H54 (cell line): ENCODE data around the gene WRNIP1.
A peak's percentile ranks its signal among the peaks of the same experiment; 100 is the strongest.

Experiments
- DNase-seq: peaks from one replicate; pipeline ENCODE4 v3.0.0; 2011; ENCODE audit warnings: low spot score, mixed read lengths; ENCODE audit not compliant: insufficient read length
- FAIRE-seq: peaks from 3 replicates; lab custom pipeline; 2011; peaks lifted over from hg19 to GRCh38; lab: Jason Lieb, UNC
- POLR2A ChIP-seq: IDR thresholded peaks from 2 replicates; pipeline ENCODE4 v1.6.1; 2011; ENCODE audit warnings: low read depth, mild to moderate bottlenecking, low read length

The WRNIP1 gene

DNA sequence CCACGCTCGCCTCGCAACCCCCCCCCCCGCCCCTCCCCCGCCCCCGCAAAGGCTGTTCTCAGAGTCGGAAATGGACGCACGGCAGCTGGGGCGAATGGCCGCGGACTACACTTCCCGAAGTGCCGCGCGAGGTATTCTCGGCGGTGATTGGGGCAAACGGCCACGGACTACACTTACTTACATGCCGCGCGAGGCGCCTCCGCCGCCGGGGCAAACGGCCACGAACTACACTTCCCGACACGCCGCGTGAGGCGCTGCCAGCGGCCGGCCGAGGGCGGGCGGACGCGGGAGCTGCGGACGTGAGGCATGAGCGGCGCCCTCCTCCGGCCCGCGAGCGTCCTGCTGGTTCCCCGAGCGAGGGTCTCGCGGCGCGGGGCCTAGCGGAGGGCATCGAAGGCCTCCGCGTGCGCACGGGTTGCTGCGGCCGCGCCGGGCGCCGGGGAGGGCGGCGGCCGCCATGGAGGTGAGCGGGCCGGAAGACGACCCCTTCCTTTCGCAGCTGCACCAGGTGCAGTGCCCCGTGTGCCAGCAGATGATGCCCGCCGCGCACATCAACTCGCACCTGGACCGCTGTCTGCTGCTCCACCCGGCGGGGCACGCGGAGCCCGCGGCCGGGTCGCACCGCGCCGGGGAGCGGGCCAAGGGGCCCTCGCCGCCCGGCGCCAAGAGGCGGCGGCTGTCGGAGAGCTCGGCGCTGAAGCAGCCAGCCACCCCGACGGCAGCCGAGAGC is at the start of gene WRNIP1:
Gene WRNIP1, plus strand, starts transcription at position 228 of the 730 bp plus-strand sequence. Its CDS starts 230 bp downstream, at position 458.
- DNase-seq (peak; percentile 93), FAIRE-seq (no peak)
- peak; percentile 89 for TF ChIP-seq POLR2A

DNA sequence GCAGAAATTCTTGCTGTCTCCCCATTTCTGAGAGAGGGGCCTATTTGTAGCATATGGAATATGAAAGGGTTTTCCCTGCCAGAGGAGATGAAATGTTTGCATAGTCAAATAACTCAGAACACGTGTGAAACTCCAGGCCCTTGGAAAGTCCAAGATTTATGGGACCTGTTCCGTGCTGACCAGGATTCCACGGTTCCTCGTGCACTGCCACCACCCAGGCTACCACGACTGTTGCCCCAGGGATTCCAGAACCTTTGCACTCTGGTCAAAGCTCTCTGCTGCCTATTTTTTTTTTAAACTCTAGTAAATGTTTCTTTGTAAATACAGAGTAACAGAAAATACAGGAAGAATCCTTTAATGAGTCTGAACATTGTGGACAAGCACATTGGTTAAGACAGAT is 49.5 kb upstream of the WRNIP1 start:
- no peak for FAIRE-seq
- DNase-seq: no peak
- TF ChIP-seq POLR2A: no peak

DNA sequence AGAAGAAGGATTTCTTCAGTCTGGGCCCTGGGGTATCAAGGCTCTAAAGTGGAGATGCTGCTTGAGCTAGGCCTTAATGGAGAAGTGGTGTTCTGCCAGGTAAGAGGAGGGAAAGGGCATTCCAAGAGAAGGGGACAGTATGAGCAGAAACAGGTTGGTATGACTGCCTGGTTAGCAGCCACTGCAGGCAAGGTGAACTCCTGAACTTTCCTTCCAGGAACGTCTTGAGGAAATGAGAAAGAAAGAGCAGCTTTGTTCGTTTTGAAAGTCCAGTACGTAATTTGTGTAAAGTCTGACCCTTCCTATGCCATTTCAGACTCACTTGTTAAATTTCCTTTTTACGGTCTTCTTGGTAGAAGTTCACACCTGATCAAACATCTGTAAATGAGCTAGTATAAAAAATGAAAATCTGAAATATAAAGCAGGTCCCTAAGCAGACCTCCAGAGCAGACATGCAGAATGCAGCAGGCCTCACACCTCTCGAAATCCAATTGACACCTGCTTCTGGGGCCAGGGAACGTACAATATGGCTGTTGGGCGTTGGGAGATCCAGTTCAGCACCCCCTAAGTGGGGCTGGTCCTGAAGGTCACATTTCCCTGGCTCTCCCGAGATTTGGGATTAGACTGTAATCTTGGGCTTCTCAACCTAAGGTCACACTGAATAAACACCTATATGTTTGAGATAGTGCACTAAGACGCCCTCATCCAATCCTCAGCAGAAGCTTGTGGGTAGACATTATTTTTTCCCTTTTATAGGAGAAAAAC is 48.1 kb upstream of the WRNIP1 start:
- DNase-seq (no peak), FAIRE-seq (no peak)
- no peak for TF ChIP-seq POLR2A

DNA sequence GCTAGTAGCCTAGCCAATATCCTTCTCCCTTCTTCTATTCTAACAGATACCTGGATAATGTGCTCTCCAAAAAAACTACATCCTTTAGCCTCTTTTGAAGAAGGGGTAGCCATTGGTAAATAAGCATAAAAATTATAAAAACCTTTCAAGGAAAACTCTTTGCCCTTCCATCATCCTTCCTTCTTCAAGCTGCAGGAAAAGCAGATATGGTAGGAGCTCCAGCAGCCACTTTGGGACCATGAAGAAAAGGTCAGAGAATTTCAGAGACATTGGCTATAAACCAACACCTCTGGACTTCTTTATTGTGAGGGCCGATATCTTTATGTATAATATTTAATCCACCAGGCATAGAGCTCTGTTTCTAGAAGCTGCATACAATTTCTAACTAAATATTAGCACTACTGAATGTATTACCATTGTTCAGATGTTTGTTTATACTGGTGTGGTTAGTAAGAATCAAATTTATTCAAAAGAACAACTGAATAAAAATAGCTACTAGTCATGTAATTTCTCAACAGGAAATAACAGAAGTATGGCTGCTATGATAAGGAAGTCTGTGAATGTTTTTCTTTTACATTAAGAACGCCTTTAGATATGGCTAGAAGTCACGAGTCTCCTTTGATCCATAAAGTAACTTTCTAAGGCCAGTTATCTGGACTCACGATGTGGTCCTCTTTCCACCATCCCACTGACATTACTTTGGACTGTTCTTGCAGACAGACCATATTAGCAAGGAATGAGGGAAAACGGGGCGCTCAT is 46.7 kb upstream of the WRNIP1 start:
- DNase-seq (no peak), FAIRE-seq (no peak)
- TF ChIP-seq POLR2A: no peak

DNA sequence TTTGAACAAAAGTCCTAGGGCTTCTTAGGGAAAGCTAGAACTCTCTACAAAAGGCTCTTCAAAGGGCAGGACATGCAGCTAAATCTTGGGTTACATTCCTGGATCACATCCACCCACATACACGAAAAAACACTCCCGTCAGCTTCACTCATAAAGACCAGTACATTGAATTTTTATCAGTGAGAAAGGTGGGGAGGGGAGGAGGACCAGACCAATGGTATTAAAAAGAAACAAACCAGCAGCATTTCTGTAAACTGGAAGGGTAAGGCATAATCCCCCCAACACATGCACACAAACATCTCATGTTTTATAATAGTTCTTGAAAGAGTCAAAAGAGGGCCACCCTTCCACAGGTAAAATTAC is 46.1 kb upstream of the WRNIP1 start:
- TF ChIP-seq POLR2A: no peak
- DNase-seq (no peak), FAIRE-seq (no peak)

DNA sequence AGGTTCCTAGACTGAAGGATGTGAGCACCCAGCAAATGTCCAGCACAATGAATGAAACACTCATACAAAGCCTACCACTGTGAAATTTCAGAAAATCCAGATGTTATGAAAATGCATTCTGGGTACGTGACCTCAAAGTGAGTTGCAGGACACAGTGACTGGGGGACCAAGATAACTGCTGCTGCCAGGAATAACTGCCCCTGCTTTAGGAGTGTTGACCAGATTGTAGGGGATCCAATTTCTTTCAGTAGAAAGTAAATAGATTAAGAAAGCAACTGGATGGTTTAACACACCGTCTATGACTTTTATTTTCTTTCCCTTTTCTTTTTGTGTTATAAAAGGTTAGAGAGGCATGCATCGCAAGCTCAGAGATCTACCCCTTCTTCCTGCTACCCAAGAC is 44.0 kb upstream of the WRNIP1 start:
- DNase-seq: no peak
- no peak for FAIRE-seq
- TF ChIP-seq POLR2A: no peak

DNA sequence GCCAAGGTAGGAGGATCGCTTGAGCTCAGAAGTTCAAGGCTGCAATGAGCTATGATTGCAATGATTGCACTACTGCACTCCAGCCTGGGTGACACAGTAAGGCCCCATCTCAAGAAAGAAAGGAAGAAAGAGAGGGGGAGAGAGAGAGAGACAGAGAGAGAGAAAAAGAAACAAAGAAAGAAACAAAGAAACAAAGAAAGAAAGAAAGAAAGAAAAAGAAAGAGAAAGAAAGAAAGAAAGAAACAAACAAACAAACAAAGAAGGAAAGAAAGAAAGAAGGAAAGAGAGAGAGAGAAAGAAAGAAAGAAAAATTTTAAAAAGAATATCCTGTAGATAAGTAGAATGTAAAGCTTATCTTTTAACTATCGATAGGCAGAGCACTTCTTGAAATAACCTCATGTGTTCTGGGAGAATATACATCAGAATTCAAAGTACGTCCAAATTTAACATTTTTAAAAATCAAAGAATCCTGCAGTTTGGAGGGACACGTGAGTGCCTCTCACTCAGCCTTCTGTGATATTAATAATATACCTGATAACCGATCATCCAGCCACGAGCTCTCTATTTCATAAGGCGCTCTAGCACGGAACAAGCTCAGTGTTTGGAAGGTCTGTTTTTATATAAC is 39.7 kb upstream of the WRNIP1 start:
- no peak for DNase-seq
- no peak for FAIRE-seq
- TF ChIP-seq POLR2A: no peak

DNA sequence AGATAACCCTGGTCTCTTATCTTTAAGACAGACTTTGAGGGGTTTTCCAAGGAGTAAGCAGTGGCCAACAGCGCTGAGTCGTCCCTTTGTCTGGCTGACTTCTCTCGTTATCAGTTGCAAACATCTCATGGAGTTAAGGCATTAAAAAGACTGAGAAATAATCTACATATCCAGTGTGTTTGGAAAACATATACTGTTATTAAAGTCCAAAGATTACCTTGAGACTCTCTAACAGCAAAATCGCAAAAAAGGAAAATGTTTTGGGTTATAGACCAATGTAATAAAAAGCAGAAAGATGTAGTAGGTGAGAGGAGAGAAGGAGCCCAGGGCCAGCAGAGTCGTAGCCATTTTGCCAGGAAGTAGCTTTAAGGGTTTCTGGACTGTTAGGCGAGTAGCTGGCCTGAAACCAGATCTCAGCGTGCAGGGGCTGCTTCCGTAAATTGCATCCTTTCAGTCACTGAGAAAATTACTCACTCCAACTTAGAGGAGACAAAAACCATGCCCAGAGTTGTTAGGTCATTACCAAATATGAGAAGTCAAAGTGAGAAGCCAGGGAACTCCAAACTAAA is 39.1 kb upstream of the WRNIP1 start:
- FAIRE-seq (no peak), DNase-seq (no peak)
- no peak for TF ChIP-seq POLR2A

DNA sequence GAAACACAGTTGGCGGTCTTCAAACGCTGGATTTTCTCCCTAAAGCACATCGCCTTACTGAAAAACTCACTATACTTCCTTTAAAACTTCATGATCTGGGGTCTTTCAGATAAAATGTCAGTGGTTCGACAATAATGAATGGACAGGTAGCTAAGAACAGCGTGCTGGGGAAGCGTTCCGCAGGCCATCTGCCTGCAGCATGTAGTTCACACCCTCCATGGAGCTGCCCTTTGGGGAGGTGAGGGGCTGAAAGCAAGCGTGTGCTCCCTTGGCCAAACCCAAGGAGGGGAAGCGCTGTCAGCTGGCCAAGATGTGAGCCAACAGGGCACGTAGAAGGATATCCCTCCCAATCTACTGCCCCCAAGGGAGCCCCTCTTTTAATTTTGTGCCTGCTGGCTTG is 35.3 kb upstream of the WRNIP1 start:
- no peak for TF ChIP-seq POLR2A
- FAIRE-seq (no peak), DNase-seq (no peak)

DNA sequence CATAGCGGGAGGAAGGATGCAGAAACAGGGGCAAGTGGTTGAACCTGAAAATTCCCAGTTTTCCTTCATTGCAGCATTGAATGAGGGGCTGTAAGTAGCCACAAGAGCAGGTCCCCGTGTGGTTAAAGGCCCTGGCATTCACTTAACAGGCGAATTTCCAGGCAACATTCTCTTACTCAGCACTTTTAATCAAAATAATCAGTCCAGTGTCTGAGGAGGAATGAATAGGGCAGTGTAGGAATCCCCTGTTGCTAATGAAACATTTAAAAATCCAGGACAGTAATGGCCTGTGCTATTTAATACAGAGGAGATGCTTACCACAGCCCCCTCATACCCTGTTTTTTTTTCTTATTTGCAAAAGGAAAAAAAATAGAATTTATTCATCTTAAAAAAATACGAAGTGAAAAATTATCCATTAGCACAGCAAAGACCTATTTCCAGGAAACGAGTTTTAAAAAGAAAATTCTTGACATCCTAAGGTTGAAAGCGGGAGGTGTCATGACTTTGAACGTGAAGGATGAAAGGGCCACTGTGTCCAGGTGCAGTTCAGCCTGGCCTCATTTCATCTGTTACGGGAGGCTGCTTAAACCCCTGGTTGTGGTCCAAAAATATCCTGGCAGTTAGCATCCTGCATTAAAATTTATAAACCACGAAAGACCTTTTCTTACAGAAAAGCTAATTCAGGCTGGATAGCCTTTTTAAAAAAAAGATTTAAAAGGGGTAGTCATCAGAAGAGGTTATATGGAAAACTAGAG is 34.7 kb upstream of the WRNIP1 start:
- no peak for DNase-seq

DNA sequence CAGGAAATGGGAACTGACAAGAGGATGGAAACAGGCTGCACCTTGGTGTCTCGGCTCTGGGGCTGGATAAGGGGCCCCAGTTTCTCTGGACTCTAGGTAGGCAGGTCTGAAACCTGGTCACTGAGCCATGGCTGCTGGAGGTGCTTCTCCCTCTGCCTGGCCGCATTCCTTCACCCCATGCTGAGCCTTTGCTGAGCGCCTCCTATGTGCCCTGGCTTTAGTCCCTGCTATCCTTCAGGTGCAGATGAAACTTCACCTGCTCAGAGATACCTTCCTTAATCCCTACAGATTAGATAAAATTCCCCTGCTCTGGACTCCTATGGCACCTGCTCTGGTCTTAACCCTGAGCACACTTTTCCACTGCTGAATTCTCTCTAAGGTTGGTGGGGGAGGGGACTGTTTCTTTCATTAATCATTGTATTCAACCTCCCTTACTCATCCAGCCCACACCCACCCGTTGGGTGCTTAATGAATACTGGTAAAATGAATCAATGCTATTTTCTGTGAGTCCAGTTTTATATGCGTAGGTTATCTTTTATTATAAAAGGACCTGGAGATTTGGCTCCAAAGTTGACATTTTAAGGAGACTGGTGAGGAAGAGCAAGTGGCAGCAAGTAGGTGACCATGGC is 33.8 kb upstream of the WRNIP1 start:
- FAIRE-seq (no peak), DNase-seq (no peak)
- TF ChIP-seq POLR2A: no peak

More for the DNA sequence above, 34.7 kb upstream of the WRNIP1 start:
- no peak for TF ChIP-seq POLR2A
- FAIRE-seq: no peak

DNA sequence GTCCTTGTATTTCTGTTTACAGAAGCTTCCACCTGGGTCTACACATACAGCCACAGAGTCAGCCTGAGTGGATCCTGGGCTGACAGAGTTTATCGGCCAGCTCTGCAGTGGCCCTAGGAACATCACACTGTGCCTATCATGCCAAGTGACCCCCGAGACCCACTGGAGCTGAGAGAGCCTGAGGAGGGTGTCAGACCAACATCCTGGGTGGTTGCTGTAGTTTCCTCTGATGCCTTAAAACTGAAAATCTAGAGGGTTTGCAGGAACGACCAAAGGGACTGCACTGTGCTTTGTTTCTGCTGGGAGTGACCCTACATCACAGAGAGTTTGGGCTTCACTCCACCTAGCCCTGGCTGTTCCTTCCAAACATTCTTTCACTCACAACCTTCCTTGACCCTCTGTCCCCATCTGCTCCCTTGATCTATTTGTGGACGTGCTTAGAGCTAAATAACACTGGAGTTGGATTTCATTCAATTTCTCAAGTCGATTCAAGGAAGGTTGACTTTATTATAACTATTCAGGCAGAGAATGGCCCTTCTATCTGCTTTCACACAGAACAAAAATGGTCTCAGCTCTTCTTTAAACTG is 32.6 kb upstream of the WRNIP1 start:
- FAIRE-seq: no peak
- no peak for DNase-seq
- TF ChIP-seq POLR2A: no peak
